Epidermal melanocyte (primary cell): ENCODE measurements around the gene EVI5L.

Source experiments
- DNase-seq: peaks from one replicate; pipeline ENCODE4 v3.0.0; 2011; ENCODE audit warnings: low spot score; ENCODE audit not compliant: insufficient read length

The EVI5L gene

GRCh38 chr19:7859831-7860713, 30.1 kb downstream of the EVI5L start:
- DNase-seq = no peak

- no peak for DNase-seq
Observed at GRCh38 chr19:7860714-7861618, 30.9 kb downstream of the EVI5L start.

- DNase-seq = peak; percentile 8
Observed at GRCh38 chr19:7861619-7862412, 31.8 kb downstream of the EVI5L start.

GRCh38 chr19:7862413-7862951, 32.5 kb downstream of the EVI5L start:
- peak; percentile 56 for DNase-seq

GRCh38 chr19:7863157-7863970, 33.3 kb downstream of the EVI5L start:
- no peak for DNase-seq

- peak; percentile 16 for DNase-seq
Observed at GRCh38 chr19:7863971-7864689, 34.1 kb downstream of the EVI5L start.

- DNase-seq = peak; percentile 12
Observed at GRCh38 chr19:7864690-7865074, 34.7 kb downstream of the EVI5L start.

- DNase-seq = peak; percentile 14
Observed at GRCh38 chr19:7865262-7865911, 35.4 kb downstream of the EVI5L start.

- DNase-seq = no peak
Observed at GRCh38 chr19:7866399-7867091, 36.5 kb downstream of the EVI5L start.

- DNase-seq = peak; percentile 12
Observed at GRCh38 chr19:7867092-7867844, 37.2 kb downstream of the EVI5L start.

- no peak for DNase-seq
Observed at GRCh38 chr19:7868326-7868670, 38.3 kb downstream of the EVI5L start.

- DNase-seq = peak; percentile 82
Observed at GRCh38 chr19:7868671-7869452, 38.8 kb downstream of the EVI5L start.

GRCh38 chr19:7869453-7869909, 39.5 kb downstream of the EVI5L start:
- no peak for DNase-seq

GRCh38 chr19:7869910-7870511, 40.0 kb downstream of the EVI5L start:
- DNase-seq = no peak

- no peak for DNase-seq
Observed at GRCh38 chr19:7870571-7871436, 40.8 kb downstream of the EVI5L start.
